HEK293 (cell line): Measurements from ENCODE around the gene KLF16.

Experiments
- CTCF ChIP-seq: fragments of 450-650 bp; formaldehyde crosslinking; IDR thresholded peaks from 2 replicates; pipeline ENCODE4 v1.5.1; 2016; ENCODE audit warnings: missing biosample characterization, missing genetic modification characterization
- KLF16 ChIP-seq: fragments of 450-650 bp; formaldehyde crosslinking; IDR thresholded peaks from 2 replicates; pipeline ENCODE4 v1.5.1; 2017; ENCODE audit warnings: missing biosample characterization, missing genetic modification characterization
- ZBTB11 ChIP-seq: fragments of 450-650 bp; formaldehyde crosslinking; conservative IDR thresholded peaks from 2 replicates; pipeline ENCODE4 v1.5.1; 2016; ENCODE audit warnings: low read depth, missing biosample characterization, missing genetic modification characterization
- ZNF324 ChIP-seq: fragments of 450-650 bp; formaldehyde crosslinking; IDR thresholded peaks from 2 replicates; pipeline ENCODE4 v1.5.1; 2016; ENCODE audit warnings: missing biosample characterization, missing genetic modification characterization
- ZNF37A ChIP-seq: fragments of 450-650 bp; IDR thresholded peaks from 2 replicates; pipeline ENCODE4 v1.5.1; 2018; ENCODE audit warnings: missing biosample characterization, missing genetic modification characterization
- ZNF394 ChIP-seq: fragments of 450-650 bp; formaldehyde crosslinking; IDR thresholded peaks from 2 replicates; pipeline ENCODE4 v1.5.1; 2016; ENCODE audit warnings: missing biosample characterization, missing genetic modification characterization, mild to moderate bottlenecking, moderate library complexity, borderline replicate concordance
- ZNF664 ChIP-seq: fragments of 450-650 bp; formaldehyde crosslinking; IDR thresholded peaks from 2 replicates; pipeline ENCODE4 v1.5.1; 2016; ENCODE audit warnings: missing biosample characterization, missing genetic modification characterization

DNA sequence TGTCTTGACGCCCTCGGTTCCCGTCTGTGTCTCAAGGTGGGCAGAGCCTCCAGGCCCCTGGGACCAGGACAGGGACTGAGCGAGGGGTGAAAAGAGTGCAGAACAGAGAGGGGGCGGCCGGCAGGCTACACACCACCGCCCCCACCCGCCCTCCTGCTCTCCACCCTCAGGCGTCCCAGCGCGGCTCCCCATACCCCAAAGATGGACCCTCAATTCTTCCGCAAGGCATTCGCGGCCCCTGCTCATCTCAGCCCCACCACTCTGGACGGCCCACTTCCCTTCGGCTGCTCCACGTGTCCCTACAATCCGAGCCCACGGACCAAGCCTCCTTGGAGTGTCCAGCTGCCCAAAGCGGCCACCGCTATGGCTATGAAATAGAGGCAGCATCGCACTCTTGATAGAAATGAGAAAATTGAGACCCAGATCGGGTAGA is 1.8 kb downstream of the KLF16 start:
- TF ChIP-seq KLF16 (tag by site-specific recombination) (no peak), ZNF664 (no peak), ZNF37A (tag by site-specific recombination) (no peak), ZNF324 (no peak), ZBTB11 (tag by site-specific recombination) (no peak), CTCF (no peak), ZNF394 (tag by site-specific recombination) (no peak)
